MCF 10A (cell line): ENCODE results near the gene SLC2A8. TPM values are rescaled to one million over a fixed set of nuclear protein-coding genes. Genes with fewer than 3 reads are reported as not detected.
A peak's percentile ranks its signal among the peaks of the same experiment; 100 is the strongest.

Experiments used
- BruUV-seq: library from RNA; stranded (reverse); fragments of 400-500 nt; replicated peaks from 2 replicates; lab custom pipeline; 2021; lab: Mats Ljungman, UMichigan
- CTCF ChIA-PET: fragments of 300-600 bp; sonication (Branson Sonifier 250); formaldehyde crosslinking; extraction: SDS; loops from one replicate; lab custom pipeline; 2021; ENCODE audit warnings: antibody characterized with exemption, inconsistent platforms; lab: Yijun Ruan, JAX
- POLR2A ChIA-PET: fragments of 300-600, 350-650 bp; sonication (Branson Sonifier 250); formaldehyde crosslinking; extraction: SDS; loops from one replicate; lab custom pipeline; 2020; ENCODE audit warnings: antibody characterized with exemption, inconsistent platforms; lab: Yijun Ruan, JAX
- DNase-seq: peaks from one replicate; pipeline ENCODE4 v3.0.0-alpha.2; 2018; ENCODE audit not compliant: unreplicated experiment
- H3K27ac Mint-ChIP-seq: one replicate; pipeline ENCODE4 v1.8.0; 2022; ENCODE audit warnings: mild to moderate bottlenecking, low read depth, mixed read lengths; ENCODE audit not compliant: unreplicated experiment
- H3K27me3 Mint-ChIP-seq: one replicate; pipeline ENCODE4 v1.8.0; 2022; ENCODE audit warnings: mixed read lengths; ENCODE audit not compliant: insufficient read depth, unreplicated experiment
- H3K36me3 Mint-ChIP-seq: one replicate; pipeline ENCODE4 v1.8.0; 2022; ENCODE audit warnings: mild to moderate bottlenecking, moderate library complexity, mixed read lengths; ENCODE audit not compliant: insufficient read depth, unreplicated experiment
- H3K4me1 Mint-ChIP-seq: one replicate; pipeline ENCODE4 v1.8.0; 2022; ENCODE audit warnings: mixed read lengths; ENCODE audit not compliant: insufficient read depth, unreplicated experiment
- H3K4me3 Mint-ChIP-seq: one replicate; pipeline ENCODE4 v1.8.0; 2022; ENCODE audit warnings: mild to moderate bottlenecking, moderate library complexity, mixed read lengths; ENCODE audit not compliant: unreplicated experiment
- H3K9me3 Mint-ChIP-seq: one replicate; pipeline ENCODE4 v1.8.0; 2022; ENCODE audit warnings: mixed read lengths; ENCODE audit not compliant: unreplicated experiment
- CTCF ChIP-seq: fragments of 200-600 bp; IDR thresholded peaks from one replicate; pipeline ENCODE4 v1.8.0; 2022; ENCODE audit warnings: antibody characterized with exemption, mild to moderate bottlenecking; ENCODE audit not compliant: unreplicated experiment
- intact Hi-C: fragments of 100-400 bp; cut with micrococcal nuclease; formaldehyde crosslinking; loops from 2 replicates; pipeline ENCODE4 v1.14.1; 2022
- total RNA-seq: library from RNA; stranded (reverse); gene quantifications from 2 replicates; pipeline ENCODE4 v1.2.3, GENCODE V29; 2022

The SLC2A8 gene
- total RNA-seq, 1 experiment from 2014 or later: 14.0 TPM

- no peaks in the 10 kb centered on the region for H3K27me3 Mint-ChIP-seq
- BruUV-seq: no TSS peak
- peaks cover 66% of the 10 kb centered on the region for H3K36me3 Mint-ChIP-seq
- CTCF ChIA-PET: interaction anchor here (0.6 to 2.0 kb wide), 11 partner anchors 10 to 513 kb away, joined by 3 to 6 read pairs (median 3); no protein-coding TSS in a partner anchor
- peaks cover 5% of the 10 kb centered on the region for H3K4me1 Mint-ChIP-seq
- intact Hi-C loops: no loop called here
- TF ChIP-seq CTCF: peak; percentile 26
- POLR2A ChIA-PET: interaction anchor here (0.6 to 1.0 kb wide), 3 partner anchors 171 to 464 kb away, joined by 3 to 5 read pairs (median 4); no protein-coding TSS in a partner anchor
- no peak overlapping the region for H3K4me3 Mint-ChIP-seq
- H3K9me3 Mint-ChIP-seq: no peaks in the 10 kb centered on the region
- peak; percentile 32 for DNase-seq
- no peak overlapping the region for H3K27ac Mint-ChIP-seq
Measured at GRCh38 chr9:127455324-127455992, 58.5 kb downstream of the SLC2A8 start.

- Mint-ChIP-seq H3K27ac (no peak overlapping the region), H3K9me3 (no peaks in the 10 kb centered on the region), H3K4me1 (peaks cover 5% of the 10 kb centered on the region), H3K27me3 (no peaks in the 10 kb centered on the region), H3K4me3 (no peak overlapping the region), H3K36me3 (peaks cover 69% of the 10 kb centered on the region)
- ChIA-PET CTCF (interaction anchor here (0.6 to 1.2 kb wide), 3 partner anchors 55 to 151 kb away, joined by 3 to 4 read pairs (median 3); no protein-coding TSS in a partner anchor), POLR2A (interaction anchor here (0.6 kb wide), 2 partner anchors 18 to 117 kb away, joined by 3 to 4 read pairs; no protein-coding TSS in a partner anchor)
- intact Hi-C loops: no loop called here
- no peak for TF ChIP-seq CTCF
- DNase-seq: no peak
- no TSS peak for BruUV-seq
Measured at GRCh38 chr9:127457191-127457878, 60.4 kb downstream of the SLC2A8 start.

Other genes starting within 250 kb of the SLC2A8 start
- gene GARNL3, start 132.4 kb upstream of the SLC2A8 start, total RNA-seq: 4.9 and 6.1 TPM in 2 replicates
- gene ZNF79, start 27.2 kb downstream of the SLC2A8 start, total RNA-seq: 7.9 and 9.3 TPM in 2 replicates
- gene RPL12, start 54.2 kb downstream of the SLC2A8 start, total RNA-seq: 3,086 and 3,252 TPM in 2 replicates
- 23.5 and 26.2 TPM in 2 replicates for gene LRSAM1, start 54.3 kb downstream of the SLC2A8 start, total RNA-seq
- 20.0 and 36.6 TPM in 2 replicates for gene STXBP1, start 215.1 kb downstream of the SLC2A8 start, total RNA-seq